NCI-H128 (cell line): ENCODE results near the gene ASPA.
"Not testable (repeated sequence)": the region's sequence is repeated elsewhere in the genome, so short reads cannot be mapped to it uniquely, and the experiment has no call there.

Experiments used
- DNase-seq: peaks from one replicate; lab custom pipeline; 2025; ENCODE audit not compliant: unreplicated experiment; lab: John Stamatoyannopoulos, UW

Gene ASPA

GRCh38 chr17:3507071-3507470 is 31.3 kb downstream of the ASPA start:
- no peak for DNase-seq

DNA sequence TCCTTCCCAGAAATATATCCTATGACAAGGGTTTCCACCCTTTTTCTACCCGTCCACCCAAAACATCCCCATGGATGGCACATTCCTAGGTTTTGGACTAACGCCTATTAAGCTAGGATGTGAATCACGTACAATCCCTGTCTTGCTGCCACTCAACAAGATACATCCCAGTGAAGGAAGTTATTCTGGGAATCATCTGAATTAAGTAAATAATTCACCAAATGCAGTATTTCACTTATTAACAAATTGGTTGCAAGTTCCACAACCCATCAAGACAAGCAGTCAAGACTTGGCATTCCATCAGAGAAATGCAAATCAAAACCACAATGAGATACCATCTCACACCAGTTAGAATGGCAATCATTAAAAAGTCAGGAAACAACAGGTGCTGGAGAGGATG is 32.1 kb downstream of the ASPA start:
- no peak for DNase-seq

DNA sequence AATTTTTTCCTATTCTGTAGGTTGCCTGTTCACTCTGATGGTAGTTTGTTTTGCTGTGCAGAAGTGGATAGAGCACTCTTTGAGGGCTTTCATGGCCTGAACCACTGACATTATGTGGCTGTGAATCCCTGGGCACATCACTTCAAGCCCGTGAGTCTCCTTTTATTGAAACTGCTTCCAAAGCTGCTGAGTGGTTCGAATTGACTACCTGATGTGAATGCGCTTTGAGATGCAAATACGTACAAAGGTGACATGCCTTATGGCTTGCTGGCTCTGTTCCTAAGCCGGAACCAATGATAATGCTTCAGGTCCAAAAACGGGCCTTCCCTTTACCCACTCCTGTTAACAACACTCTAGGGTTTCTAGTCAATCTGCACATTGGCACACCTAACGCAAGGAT is 34.3 kb downstream of the ASPA start:
- DNase-seq, result no peak

DNA sequence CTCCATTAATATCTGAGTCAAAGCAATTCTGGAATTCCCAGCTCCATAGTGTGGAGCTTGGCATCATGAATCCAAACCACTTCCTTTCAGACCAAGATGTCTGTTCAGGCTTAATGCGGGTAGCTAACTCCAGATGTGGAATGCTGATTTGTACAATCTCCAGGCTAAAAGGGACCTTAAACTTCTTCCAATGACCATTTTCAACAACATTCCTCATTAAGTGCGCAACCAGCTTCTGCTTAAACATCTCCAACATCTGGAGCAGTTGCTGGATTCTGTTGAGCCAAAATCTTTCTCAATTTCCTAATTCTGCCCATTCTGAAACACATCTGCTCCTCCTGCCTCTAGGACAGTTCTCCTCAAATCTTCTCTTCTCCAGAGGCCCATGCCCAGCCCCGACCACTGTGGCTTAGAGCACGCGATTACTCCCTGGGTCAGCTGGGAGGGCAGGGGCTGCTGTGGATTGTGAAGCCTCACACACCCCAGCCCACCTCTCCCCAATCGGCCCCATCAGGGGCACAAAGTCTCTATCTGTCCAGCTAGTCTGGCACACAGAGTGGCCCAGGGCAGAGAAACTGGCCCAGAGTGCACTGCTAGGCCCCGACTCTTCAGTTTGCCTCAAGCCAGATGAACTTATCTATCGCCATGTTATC is 36.2 kb downstream of the ASPA start:
- no peak for DNase-seq

DNA sequence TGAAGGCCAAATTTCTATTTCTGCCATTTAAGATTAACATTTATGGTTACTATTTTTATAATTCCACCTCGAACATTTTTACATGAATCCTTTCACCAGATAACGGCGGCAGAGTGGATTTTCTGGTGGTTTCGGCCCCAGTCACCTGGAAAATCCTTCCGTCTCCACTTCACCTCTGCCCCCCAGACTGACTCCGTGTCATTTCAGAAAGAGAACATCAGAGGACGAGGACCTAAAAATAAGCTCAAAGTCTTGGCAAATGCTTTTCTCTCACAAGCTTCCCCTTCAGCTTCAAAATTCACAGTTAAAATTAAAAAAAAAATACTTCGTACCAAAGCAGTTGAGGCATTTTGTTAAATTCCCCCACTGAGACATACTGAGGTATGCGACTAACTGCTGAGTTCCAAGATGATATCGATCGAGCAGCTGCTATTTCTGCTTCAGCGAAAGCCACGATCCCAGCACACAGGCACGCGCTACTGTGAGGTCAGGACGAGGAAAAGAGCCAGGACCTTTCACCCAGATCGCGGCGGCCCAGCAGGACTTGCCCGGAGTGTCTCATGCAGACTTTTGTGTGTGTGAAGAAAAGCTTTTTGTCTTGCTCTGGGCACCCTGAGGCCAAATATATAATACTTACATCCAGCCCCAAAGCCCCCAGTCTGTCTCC is 36.8 kb downstream of the ASPA start:
- no peak for DNase-seq

DNA sequence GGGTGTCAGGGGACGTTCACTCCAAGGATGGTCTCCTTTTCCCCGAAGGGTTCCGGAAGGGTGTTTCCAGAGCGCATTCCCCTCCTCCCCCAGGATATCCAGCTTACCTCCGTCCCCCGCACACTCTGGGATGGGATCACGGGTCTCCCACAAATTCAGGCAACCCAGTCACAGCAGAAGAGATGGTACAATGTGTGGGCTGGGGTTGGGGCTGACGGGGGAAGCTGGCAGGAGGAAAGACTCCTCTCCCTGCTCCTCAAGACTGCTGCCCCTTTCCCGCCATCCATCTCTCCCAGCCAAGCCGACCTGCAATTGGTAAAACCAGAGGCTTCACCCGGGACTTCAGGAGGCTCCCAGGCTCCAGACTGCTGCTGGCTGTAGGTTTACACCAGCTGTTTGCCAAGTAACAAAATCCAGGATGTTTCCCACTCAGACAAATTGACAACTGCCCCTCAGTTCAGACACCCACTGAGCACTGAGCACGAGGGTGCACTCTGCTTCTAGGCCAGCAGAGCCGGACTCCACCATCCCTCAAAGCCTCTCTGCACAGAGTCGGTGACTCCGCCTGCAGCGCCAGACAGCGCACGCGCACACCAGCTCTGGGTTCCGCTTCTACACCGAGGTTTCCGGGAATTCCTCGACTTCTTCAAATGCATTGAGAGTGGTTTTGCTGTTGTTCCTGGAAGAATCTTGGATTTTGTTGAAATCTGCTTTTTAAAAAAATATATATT is 37.7 kb downstream of the ASPA start:
- DNase-seq, result no peak

DNA sequence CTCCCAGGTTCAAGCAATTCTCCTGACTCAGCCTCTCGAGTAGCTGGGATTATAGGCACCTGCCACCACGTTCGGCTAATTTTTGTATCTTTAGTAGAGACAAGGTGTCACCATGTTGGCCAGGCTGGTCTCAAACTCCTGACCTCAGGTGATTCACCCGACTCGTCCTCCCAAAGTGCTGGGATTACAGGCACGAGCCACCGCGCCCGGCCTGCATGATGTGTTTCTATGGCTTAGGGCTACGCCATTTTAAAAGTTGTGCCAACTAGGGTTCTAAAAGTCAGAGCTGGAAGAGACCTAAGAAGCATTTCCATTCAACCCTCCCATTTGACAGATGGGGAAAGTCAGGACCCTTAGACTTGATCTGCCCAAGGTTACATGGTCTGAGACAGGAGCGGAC is 38.4 kb downstream of the ASPA start:
- DNase-seq, result not testable (repeated sequence)

DNA sequence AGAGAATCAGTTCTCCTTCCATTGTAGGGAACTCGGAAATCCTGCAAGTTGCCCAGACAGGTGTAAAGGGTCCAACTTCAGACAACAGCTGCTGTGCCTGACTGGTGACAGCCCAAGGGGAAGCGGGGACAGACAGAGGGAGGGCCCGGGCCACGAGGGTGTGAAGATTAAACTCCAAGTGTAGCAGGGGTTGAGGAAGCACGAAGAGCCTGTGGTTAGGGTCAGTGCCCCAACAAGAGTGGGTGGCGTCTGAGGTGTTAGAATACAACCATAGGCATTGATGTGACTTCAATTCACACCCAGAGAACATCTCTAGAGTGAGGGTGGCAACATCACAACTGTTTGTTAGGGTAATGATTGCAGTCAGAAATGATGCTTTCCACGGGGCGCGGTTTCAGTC is 39.1 kb downstream of the ASPA start:
- DNase-seq, result no peak

DNA sequence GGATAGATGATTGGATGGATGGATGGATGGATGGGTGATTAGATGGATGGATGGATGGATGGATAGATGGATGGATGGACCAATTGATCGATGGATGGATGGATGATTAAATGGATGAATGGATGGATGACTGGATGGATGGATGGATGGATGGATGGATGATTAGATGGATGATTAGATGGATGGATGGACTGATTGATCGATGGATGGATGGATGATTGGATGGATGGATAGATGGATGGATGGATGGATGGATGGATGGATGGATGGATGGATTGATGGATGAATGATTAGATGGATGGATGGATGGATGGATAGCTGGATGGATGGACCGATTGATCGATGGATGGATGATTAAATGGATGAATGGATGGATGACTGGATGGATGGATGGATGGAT is 43.7 kb downstream of the ASPA start:
- not testable (repeated sequence) for DNase-seq

DNA sequence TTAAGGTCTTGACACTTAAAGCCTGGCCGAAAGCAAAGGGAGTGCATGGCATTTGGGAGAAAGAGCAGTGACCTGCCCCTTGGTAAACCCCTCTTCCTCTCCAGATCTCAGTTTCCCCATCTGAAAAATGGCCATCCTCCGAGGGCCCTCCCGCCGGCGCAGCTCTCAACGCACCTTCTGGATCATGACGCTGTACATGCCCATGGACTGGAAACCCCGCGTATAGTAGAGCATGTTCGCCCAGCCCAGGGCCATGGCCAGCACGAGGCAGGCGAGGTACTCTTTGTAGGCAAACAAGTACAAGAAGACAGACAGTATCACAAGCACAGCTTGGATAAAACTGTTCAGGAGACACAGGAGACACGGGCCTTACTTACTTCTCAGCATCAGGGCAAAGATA is 48.2 kb downstream of the ASPA start:
- DNase-seq, result no peak

- DNase-seq, result no peak
These were observed 50.7 kb downstream of the ASPA start for GRCh38 chr17:3526491-3526890.

GRCh38 chr17:3526971-3527370 is 51.2 kb downstream of the ASPA start:
- DNase-seq, result no peak

- DNase-seq, result no peak
These were observed 51.7 kb downstream of the ASPA start for GRCh38 chr17:3527468-3527867.

- DNase-seq, result no peak
These were observed 52.1 kb downstream of the ASPA start for GRCh38 chr17:3527896-3528295.

DNA sequence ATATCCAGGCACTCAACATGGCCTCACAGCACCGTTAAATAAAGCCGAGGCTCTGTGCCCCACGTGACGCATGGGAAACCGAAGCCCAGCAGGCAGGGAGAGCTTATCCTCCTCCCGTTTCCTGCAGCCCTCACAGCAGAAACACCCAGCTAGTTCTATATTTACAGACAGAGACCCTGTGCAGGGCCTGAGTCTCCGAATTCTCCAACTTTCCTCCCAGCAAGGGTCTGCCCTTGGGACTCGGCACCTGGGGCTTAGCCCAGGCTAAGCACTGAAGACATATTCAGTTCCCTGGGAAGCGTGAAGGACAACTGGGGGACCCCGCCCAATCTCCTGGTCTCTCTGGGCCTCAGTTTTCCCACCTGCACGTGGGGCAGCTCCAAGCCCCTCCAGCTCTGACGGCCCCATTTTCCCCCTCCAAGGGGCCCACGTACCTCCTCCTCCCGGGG is 52.6 kb downstream of the ASPA start:
- no peak for DNase-seq

GRCh38 chr17:3528880-3529511 is 53.2 kb downstream of the ASPA start:
- DNase-seq, result no peak

DNA sequence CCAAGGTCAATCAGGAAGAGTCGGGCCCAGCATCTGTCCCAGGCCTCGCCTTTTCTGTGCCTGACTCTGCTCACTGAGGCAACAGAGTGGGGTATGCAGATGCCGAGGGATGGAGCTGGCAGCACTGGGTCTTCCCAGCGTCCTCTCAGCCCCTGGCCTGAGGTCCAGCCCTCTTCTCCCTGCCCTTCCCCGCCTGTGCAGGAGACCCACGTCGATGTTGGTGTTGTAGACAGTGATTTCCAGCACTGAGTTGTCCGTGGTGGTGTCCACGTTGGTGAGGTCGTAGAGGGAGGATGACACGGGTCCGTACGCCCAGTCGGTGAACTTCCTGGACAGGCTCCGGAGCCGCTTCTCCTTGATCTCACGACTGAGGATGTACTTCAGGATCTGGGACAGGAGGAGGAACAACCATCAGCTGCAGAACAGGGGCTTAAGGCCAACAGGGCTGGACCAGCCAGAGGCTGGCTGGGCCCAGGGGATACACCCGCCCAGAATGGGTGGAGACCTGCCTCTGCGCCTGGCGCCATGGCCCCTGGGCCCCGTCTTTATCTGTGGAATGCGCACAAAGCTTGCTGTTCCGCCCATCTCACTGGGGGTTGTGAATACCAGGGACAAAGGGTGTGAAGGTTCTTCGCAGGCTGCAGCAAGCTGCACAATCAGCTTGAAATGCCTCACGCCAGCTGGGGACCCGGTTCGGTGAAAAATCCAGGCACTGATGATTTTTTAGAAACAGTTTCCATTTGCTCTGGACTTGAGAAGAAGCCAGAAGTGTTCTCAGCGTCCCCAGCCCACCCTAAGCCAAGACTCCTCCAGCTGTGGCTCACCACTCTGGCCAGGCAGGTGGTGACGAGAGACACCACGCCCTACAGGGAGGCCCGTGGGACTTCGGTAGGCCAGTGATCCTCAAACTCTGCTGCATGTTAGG is 54.3 kb downstream of the ASPA start:
- DNase-seq, result no peak

DNA sequence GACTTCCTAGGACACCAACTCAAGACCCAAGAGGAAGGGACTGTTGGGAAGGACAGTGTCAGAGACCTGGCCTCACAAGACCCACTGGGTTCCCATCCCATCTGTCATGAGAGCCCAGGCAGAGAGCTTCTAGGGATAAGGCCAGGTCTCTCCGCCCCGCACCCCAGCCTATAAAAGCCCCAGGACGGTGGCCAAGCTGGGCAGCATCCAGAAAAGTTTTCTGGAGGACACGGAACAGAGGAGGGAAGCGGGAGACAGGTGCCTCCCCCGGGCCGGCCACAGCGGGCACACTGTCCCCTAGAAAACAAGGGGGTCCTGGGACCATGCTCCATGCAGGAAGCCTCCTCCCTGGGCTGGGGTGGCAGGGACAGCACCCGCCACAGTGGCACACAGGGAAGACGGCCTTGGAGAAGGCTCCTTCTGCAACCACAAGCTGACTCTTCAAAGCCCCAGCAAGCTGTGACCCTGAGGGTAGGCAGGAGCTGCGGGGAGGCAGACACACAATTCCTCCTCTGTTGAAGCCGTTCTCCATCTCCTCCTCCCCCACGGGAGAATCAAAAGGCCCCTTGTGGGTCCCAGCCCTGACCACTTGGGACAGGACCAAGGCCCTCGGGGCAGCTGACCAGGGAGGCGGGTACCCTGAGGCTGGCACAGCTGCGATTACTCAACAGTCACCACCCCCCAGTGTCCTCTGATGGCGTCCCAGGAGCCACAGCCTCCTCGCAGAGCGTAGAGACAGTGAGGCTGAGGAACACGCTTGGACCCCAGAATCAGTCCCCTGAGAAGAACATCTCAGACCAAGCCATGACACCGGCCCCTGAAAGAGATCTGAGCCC is 55.7 kb downstream of the ASPA start:
- no peak for DNase-seq

GRCh38 chr17:3532106-3532858 is 56.5 kb downstream of the ASPA start:
- no peak for DNase-seq
